Neural cell (in vitro differentiated cells): Measurements from ENCODE around the gene BABAM2. TPM values are rescaled to one million over a fixed set of nuclear protein-coding genes. Genes with fewer than 3 reads are reported as not detected.

Source experiments
- H2AFZ ChIP-seq: fragments of 200-600, 300-800 bp; sonication (generic), shearing (Covaris generic); 2 replicates; pipeline ENCODE4 v1.6.0; 2014; ENCODE audit warnings: low read depth, mild to moderate bottlenecking, antibody characterized with exemption, low read length, moderate library complexity
- H3F3A ChIP-seq: fragments of 200-600 bp; shearing (Covaris generic); 2 replicates; pipeline ENCODE4 v1.6.1; 2016; ENCODE audit warnings: mild to moderate bottlenecking, moderate library complexity, mixed read lengths, antibody characterized with exemption, low read length; ENCODE audit not compliant: insufficient read depth, poor library complexity, severe bottlenecking
- H3K27ac ChIP-seq: fragments of 200-600, 300-800 bp; sonication (generic), shearing (Covaris generic); 2 replicates; pipeline ENCODE4 v1.5.1; 2014; ENCODE audit warnings: mild to moderate bottlenecking, low read length, moderate library complexity
- H3K27me3 ChIP-seq: fragments of 300-800, 200-600 bp; sonication (generic), shearing (Covaris generic); 2 replicates; pipeline ENCODE4 v1.6.0; 2014; ENCODE audit warnings: mild to moderate bottlenecking, low read depth, low read length, moderate library complexity; ENCODE audit not compliant: insufficient read depth
- H3K36me3 ChIP-seq: fragments of 300-800, 200-600 bp; sonication (generic), shearing (Covaris generic); 2 replicates; pipeline ENCODE4 v1.5.1; 2014; ENCODE audit warnings: mild to moderate bottlenecking, antibody characterized with exemption, low read length, moderate library complexity; ENCODE audit not compliant: insufficient read depth
- H3K4me2 ChIP-seq: fragments of 300-800, 200-600 bp; sonication (generic), shearing (Covaris generic); 2 replicates; pipeline ENCODE4 v1.6.0; 2014; ENCODE audit warnings: mild to moderate bottlenecking, low read length
- H3K4me3 ChIP-seq: fragments of 300-800, 200-600 bp; sonication (generic), shearing (Covaris generic); 2 replicates; pipeline ENCODE4 v1.5.1; 2014; ENCODE audit warnings: mild to moderate bottlenecking, low read length, moderate library complexity
- H3K79me2 ChIP-seq: fragments of 200-600 bp; shearing (Covaris generic); replicated peaks from 2 replicates; pipeline ENCODE4 v1.6.0; 2014; ENCODE audit warnings: mild to moderate bottlenecking, low read length, moderate library complexity; ENCODE audit not compliant: insufficient read depth
- H3K9ac ChIP-seq: fragments of 300-800, 200-600 bp; sonication (generic), shearing (Covaris generic); 2 replicates; pipeline ENCODE4 v1.6.1; 2016; ENCODE audit warnings: mild to moderate bottlenecking, low read length, mixed read lengths
- H3K9me2 ChIP-seq: fragments of 200-600 bp; shearing (Covaris generic); 2 replicates; pipeline ENCODE4 v1.6.1; 2016; ENCODE audit warnings: mild to moderate bottlenecking, low read length, mixed read lengths; ENCODE audit not compliant: insufficient read depth
- H3K9me3 ChIP-seq: fragments of 200-600, 300-800 bp; sonication (generic), shearing (Covaris generic); 2 replicates; pipeline ENCODE4 v1.6.1; 2016; ENCODE audit warnings: mild to moderate bottlenecking, mixed run types, low read length, moderate library complexity, mixed read lengths
- H4K20me1 ChIP-seq: fragments of 200-600 bp; shearing (Covaris generic); 2 replicates; pipeline ENCODE4 v1.6.1; 2016; ENCODE audit warnings: mild to moderate bottlenecking, mixed run types; ENCODE audit not compliant: insufficient read depth
- CTCF ChIP-seq: fragments of 450-650 bp; IDR thresholded peaks from 2 replicates; pipeline ENCODE4 v1.5.1; 2014; ENCODE audit warnings: antibody characterized with exemption, mild to moderate bottlenecking, moderate library complexity; ENCODE audit not compliant: poor library complexity, severe bottlenecking
- EP300 ChIP-seq: fragments of 450-650 bp; conservative IDR thresholded peaks from 2 replicates; pipeline ENCODE4 v1.6.1; 2014; ENCODE audit warnings: antibody characterized with exemption, mild to moderate bottlenecking, moderate library complexity; ENCODE audit not compliant: poor library complexity, severe bottlenecking
- EZH2 ChIP-seq: fragments of 200-600, 300-800 bp; shearing (Covaris generic), sonication (generic); IDR thresholded peaks from 2 replicates; pipeline ENCODE4 v1.6.1; 2014; ENCODE audit warnings: antibody characterized with exemption, low read length, borderline replicate concordance, mild to moderate bottlenecking; ENCODE audit not compliant: insufficient read depth, poor library complexity, severe bottlenecking
- RAD21 ChIP-seq: fragments of 450-650 bp; conservative IDR thresholded peaks from 2 replicates; pipeline ENCODE4 v1.6.1; 2014; ENCODE audit warnings: antibody characterized with exemption, mild to moderate bottlenecking, moderate library complexity
- REST ChIP-seq: IDR thresholded peaks from 2 replicates; pipeline ENCODE4 v1.6.1; 2012; ENCODE audit warnings: borderline replicate concordance
- SMC3 ChIP-seq: fragments of 450-650 bp; conservative IDR thresholded peaks from 2 replicates; pipeline ENCODE4 v1.6.1; 2014; ENCODE audit warnings: antibody characterized with exemption, mild to moderate bottlenecking, moderate library complexity; ENCODE audit not compliant: poor library complexity
- TAF1 ChIP-seq: IDR thresholded peaks from 2 replicates; pipeline ENCODE4 v1.6.1; 2012; ENCODE audit warnings: low read depth
- polyA plus RNA-seq: library from polyadenylated mRNA; depleted of rRNA; stranded (reverse); fragments of >200 nt; gene quantifications from 2 replicates; pipeline ENCODE4 v1.2.3, GENCODE V29; 2014

Gene BABAM2
- polyA plus RNA-seq, 1 donor from 2014 or later, result 15.3 TPM

GRCh38 chr2:28084564-28084963 lies 194.0 kb downstream of the BABAM2 start:
- Histone ChIP-seq H3K27me3 (no peaks in the 10 kb centered on the region), H2AFZ (no peak overlapping the region), H3K9me3 (no peaks in the 10 kb centered on the region), H3K4me3 (no peak overlapping the region), H3K9ac (no peak overlapping the region), H3K4me2 (no peak overlapping the region), H3K79me2 (no peaks in the 10 kb centered on the region), H3K36me3 (no peaks in the 10 kb centered on the region), H3K27ac (no peak overlapping the region), H4K20me1 (no peaks in the 10 kb centered on the region), H3K9me2 (no peaks in the 10 kb centered on the region), H3F3A (no peaks in the 10 kb centered on the region)
- TF ChIP-seq REST, result no peak

GRCh38 chr2:28085201-28085600 lies 194.7 kb downstream of the BABAM2 start:
- no peaks in the 10 kb centered on the region for H3K9me2 ChIP-seq
- TF ChIP-seq SMC3 (no peak), EZH2 (no peak), REST (no peak), TAF1 (no peak), CTCF (no peak), RAD21 (no peak), EP300 (no peak)

More at GRCh38 chr2:28085201-28085600, 194.7 kb downstream of the BABAM2 start:
- Histone ChIP-seq H3K36me3 (no peaks in the 10 kb centered on the region), H3K27ac (no peak overlapping the region), H3K9ac (no peak overlapping the region), H3K4me3 (no peak overlapping the region), H3K79me2 (no peaks in the 10 kb centered on the region), H3F3A (no peaks in the 10 kb centered on the region), H3K9me3 (no peaks in the 10 kb centered on the region), H3K4me2 (no peak overlapping the region), H2AFZ (no peak overlapping the region), H4K20me1 (no peaks in the 10 kb centered on the region), H3K27me3 (no peaks in the 10 kb centered on the region)
